Right renal cortex interstitium (tissue), 3 donors: Measurements from ENCODE around the gene DDX10. TPM values are rescaled to one million over a fixed set of nuclear protein-coding genes. Genes with fewer than 3 reads are reported as not detected.

Source experiments
- DNase-seq, 3 donors: peaks; one replicate each; pipeline ENCODE4 v3.0.0-alpha.2; 2013; ENCODE audit warnings: low read depth in 3 of 3, low spot score in 2 of 3
- polyA plus RNA-seq, 3 donors: library from polyadenylated mRNA; unstranded; fragments of 120-200 nt; gene quantifications; one replicate each; pipeline ENCODE4 v1.2.1, GENCODE V29; 2013; ENCODE audit not compliant: insufficient read length in 3 of 3

DDX10 gene
- polyA plus RNA-seq, 3 donors: 91.9 to 107 (median 97.4) TPM

- no peak for DNase-seq
These were observed 231.0 kb downstream of the DDX10 start for GRCh38 chr11:108895579-108896480.

- no peak for DNase-seq
These were observed 232.2 kb downstream of the DDX10 start for GRCh38 chr11:108897071-108897481.

GRCh38 chr11:108897916-108898315, 233.0 kb downstream of the DDX10 start:
- DNase-seq: no peak

- no peak for DNase-seq
These were observed 236.5 kb downstream of the DDX10 start for GRCh38 chr11:108901359-108901758.

GRCh38 chr11:108902027-108902469, 237.2 kb downstream of the DDX10 start:
- no peak for DNase-seq

- DNase-seq: no peak
These were observed 239.6 kb downstream of the DDX10 start for GRCh38 chr11:108904480-108904879.

GRCh38 chr11:108906329-108906728, 241.5 kb downstream of the DDX10 start:
- no peak for DNase-seq

- DNase-seq: no peak
These were observed 242.0 kb downstream of the DDX10 start for GRCh38 chr11:108906826-108907225.

- DNase-seq: no peak
These were observed 244.2 kb downstream of the DDX10 start for GRCh38 chr11:108909041-108909440.

GRCh38 chr11:108909921-108910320, 245.1 kb downstream of the DDX10 start:
- no peak for DNase-seq

GRCh38 chr11:108912581-108912980, 247.7 kb downstream of the DDX10 start:
- DNase-seq: no peak

- DNase-seq: no peak
These were observed 248.3 kb downstream of the DDX10 start for GRCh38 chr11:108913204-108913603.

GRCh38 chr11:108914211-108914610, 249.3 kb downstream of the DDX10 start:
- DNase-seq: no peak

- no peak for DNase-seq
These were observed 250.1 kb downstream of the DDX10 start for GRCh38 chr11:108914981-108915380.

- no peak for DNase-seq
These were observed 250.8 kb downstream of the DDX10 start for GRCh38 chr11:108915666-108916065.

- DNase-seq: no peak
These were observed 251.4 kb downstream of the DDX10 start for GRCh38 chr11:108916290-108916689.

GRCh38 chr11:108916935-108917334, 252.1 kb downstream of the DDX10 start:
- no peak for DNase-seq

- no peak for DNase-seq
These were observed 256.3 kb downstream of the DDX10 start for GRCh38 chr11:108921211-108921610.

- no peak for DNase-seq
These were observed 257.4 kb downstream of the DDX10 start for GRCh38 chr11:108922241-108922640.

GRCh38 chr11:108923413-108923812, 258.5 kb downstream of the DDX10 start:
- DNase-seq: no peak

- DNase-seq: peak in 2 of 3 donors; percentile 10 to 19
These were observed 261.4 kb downstream of the DDX10 start for GRCh38 chr11:108926171-108926840.
